Right atrium auricular region (tissue), 2 donors: ENCODE results near the gene HECTD2. TPM values are rescaled to one million over a fixed set of nuclear protein-coding genes. Genes with fewer than 3 reads are reported as not detected.

ENCODE experiments used
- DNase-seq: peaks from one replicate; pipeline ENCODE4 v3.0.0-alpha.2; 2019; ENCODE audit warnings: low spot score
- H3K27ac ChIP-seq, 2 donors: fragments of 200-600 bp; sonication (generic); 1 replicate in 1 of 2; 2 replicates in 1 of 2; pipeline ENCODE4 v1.5.1; 2016 to 2019
- H3K27me3 ChIP-seq, 2 donors: fragments of 200-600 bp; sonication (generic); one replicate each; pipeline versions ENCODE4 v1.5.1 to v1.6.0; 2017 to 2019
- H3K36me3 ChIP-seq: fragments of 200-600 bp; sonication (generic); one replicate; pipeline ENCODE4 v1.5.1; 2016
- H3K4me1 ChIP-seq, 2 donors: fragments of 200-600 bp; sonication (generic); one replicate each; pipeline versions ENCODE4 v1.5.1 to v1.6.0; 2017 to 2019
- H3K4me3 ChIP-seq, 2 donors: fragments of 200-600 bp; sonication (generic); 1 replicate in 1 of 2; 2 replicates in 1 of 2; pipeline ENCODE4 v1.5.1; 2017 to 2019; ENCODE audit warnings: mild to moderate bottlenecking in 1 of 2, moderate library complexity in 1 of 2
- H3K9me3 ChIP-seq, 2 donors: fragments of 200-600 bp; sonication (generic); one replicate each; pipeline ENCODE4 v1.5.1; 2019
- total RNA-seq, 2 donors: library from RNA; depleted of rRNA; stranded (reverse); fragments of >200 nt; gene quantifications; one replicate each; pipeline ENCODE4 v1.1.0, GENCODE V29; 2016
- TF ChIP-seq, protein P1 (sequence below), 2 donors: fragments of 200-600 bp; sonication (generic); IDR thresholded peaks; one replicate each; pipeline ENCODE4 v1.5.1; 2019; ENCODE audit warnings: antibody characterized with exemption in 2 of 2

The HECTD2 gene
- total RNA-seq, 2 donors from 2014 or later = 6.9 TPM

DNA sequence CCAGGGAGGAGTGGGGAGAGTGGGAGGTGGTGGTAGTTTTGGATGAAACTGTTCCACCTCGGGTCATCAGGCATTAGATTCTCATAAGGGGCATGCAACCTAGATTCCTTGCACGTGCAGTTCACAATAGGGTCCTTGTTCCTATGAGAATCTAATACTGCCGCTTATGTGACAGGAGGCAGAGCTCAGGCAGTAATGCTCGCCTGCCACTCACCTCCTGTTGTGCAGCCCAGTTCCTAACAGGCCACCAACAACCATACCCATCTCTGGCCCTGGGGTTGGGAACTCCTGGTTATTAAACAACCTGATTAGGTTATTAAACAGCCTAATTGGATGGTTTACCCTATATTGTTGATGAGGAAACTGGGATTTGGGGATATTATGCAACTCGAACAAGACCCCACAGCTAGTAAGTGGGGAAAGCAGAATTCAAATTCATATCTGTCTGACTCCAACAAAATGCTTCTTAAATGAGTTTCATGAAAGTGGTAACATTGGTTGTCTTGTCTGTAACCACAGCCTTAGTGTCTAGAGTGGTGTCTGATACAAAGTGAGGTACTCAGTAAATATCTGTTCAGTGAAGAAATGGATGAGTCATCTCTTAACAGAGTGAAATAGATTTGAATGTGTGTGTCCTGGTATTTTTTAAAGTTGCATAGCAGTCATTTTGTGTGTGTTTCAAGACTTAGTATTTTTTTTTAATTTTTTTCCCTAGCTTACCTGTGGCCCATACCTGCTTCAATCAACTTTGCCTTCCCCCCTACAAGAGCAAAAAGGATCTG lies 101.6 kb downstream of the HECTD2 start:
- H3K9me3 ChIP-seq = no peaks in the 10 kb centered on the region
- TF ChIP-seq, protein P1, sequence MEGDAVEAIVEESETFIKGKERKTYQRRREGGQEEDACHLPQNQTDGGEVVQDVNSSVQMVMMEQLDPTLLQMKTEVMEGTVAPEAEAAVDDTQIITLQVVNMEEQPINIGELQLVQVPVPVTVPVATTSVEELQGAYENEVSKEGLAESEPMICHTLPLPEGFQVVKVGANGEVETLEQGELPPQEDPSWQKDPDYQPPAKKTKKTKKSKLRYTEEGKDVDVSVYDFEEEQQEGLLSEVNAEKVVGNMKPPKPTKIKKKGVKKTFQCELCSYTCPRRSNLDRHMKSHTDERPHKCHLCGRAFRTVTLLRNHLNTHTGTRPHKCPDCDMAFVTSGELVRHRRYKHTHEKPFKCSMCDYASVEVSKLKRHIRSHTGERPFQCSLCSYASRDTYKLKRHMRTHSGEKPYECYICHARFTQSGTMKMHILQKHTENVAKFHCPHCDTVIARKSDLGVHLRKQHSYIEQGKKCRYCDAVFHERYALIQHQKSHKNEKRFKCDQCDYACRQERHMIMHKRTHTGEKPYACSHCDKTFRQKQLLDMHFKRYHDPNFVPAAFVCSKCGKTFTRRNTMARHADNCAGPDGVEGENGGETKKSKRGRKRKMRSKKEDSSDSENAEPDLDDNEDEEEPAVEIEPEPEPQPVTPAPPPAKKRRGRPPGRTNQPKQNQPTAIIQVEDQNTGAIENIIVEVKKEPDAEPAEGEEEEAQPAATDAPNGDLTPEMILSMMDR (IDR thresholded peaks at IDR 0.05) = no peak
- H3K4me1 ChIP-seq = no peaks in the 10 kb centered on the region
- no peak overlapping the region for H3K4me3 ChIP-seq
- H3K27ac ChIP-seq = no peak overlapping the region
- H3K27me3 ChIP-seq = no peaks in the 10 kb centered on the region
- DNase-seq = no peak
- H3K36me3 ChIP-seq = no peaks in the 10 kb centered on the region

DNA sequence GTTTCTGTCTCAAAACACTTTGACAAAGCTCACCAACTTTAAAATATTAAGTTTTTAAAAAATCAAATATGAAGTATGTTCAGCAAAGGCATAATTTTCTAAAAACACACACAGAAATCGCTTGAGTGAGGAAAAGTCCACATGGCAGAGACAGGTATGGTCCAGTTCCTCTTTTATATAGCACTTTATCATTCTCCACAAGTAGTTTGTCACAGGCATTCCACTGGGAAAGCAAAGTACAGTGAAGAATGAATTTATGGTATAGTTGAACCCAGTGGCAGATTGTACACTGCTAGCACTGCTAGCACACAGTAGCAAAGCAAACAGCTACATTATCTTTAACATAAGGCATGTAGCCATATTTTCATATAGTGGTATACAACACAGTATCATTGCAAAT lies 102.3 kb downstream of the HECTD2 start:
- Histone ChIP-seq H3K9me3 (peaks cover 0 to 3% of the 10 kb centered on the region in 2 donors), H3K27me3 (no peaks in the 10 kb centered on the region), H3K27ac (no peak overlapping the region), H3K4me3 (no peak overlapping the region), H3K4me1 (no peaks in the 10 kb centered on the region), H3K36me3 (no peaks in the 10 kb centered on the region)
- no peak for DNase-seq
- TF ChIP-seq, protein P1 (IDR thresholded peaks at IDR 0.05) = no peak

DNA sequence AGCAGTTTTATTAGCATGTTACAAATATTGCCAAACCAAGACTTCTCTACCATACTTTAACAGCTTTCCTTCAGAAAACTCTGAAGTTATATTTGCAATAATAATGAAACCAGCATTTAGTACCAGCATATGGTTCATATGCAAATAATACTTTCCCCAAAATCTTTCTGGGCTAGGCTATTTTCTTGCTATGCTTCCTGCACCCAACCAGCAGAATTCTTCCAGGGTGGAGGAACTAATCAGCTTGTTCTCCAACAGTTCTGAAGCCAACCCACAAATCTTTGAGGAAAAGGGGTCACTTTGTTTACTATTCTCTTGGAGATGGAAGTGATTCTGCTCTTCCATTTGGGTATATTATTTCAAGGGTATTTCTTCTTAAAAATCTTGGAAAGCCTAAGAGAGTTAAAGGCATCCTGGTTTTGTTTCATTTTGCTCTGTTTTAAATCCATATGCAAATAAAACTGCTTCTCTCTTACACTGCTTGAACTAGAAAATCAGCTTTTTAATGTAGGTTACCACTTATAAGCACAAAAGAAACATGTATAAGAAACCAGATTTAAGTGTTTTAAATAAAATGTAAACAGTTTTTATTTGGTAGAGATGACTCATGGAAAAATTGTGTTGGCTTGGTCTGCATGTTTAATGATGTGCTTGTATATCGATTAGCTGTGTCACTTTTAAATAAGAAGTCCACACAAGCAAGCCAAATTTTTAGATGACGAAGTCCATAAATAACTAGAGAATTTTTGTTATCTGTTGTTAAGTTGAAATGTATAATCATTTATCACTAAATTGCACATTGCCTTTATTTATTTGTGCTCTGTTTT lies 103.7 kb downstream of the HECTD2 start:
- H3K9me3 ChIP-seq = peaks cover 0 to 11% of the 10 kb centered on the region in 2 donors
- H3K4me1 ChIP-seq = no peaks in the 10 kb centered on the region
- H3K36me3 ChIP-seq = no peaks in the 10 kb centered on the region
- H3K27ac ChIP-seq = no peak overlapping the region
- no peak for DNase-seq
- no peak overlapping the region for H3K4me3 ChIP-seq
- TF ChIP-seq, protein P1 (IDR thresholded peaks at IDR 0.05) = no peak
- H3K27me3 ChIP-seq = no peaks in the 10 kb centered on the region

DNA sequence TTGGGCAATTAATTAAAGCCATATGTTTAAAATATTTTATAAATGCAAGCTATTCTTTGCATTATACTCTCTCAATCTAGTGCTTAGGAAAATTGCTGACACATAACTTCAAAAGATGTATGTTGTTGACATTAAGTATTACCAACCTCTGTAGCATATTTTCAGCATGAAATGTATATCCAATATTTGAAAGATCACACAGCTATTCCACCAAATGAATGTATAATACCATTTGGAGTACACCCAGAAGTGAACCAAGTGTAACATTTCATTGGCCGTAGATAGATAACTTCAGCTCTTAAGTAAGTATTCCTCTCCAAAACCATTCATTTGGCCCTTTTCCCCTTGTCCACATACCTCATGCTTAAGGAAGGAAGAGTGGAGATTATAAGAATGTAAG lies 104.6 kb downstream of the HECTD2 start:
- no peaks in the 10 kb centered on the region for H3K27me3 ChIP-seq
- H3K4me3 ChIP-seq = no peak overlapping the region
- H3K27ac ChIP-seq = no peak overlapping the region
- no peaks in the 10 kb centered on the region for H3K36me3 ChIP-seq
- H3K9me3 ChIP-seq = peaks cover 0 to 11% of the 10 kb centered on the region in 2 donors
- TF ChIP-seq, protein P1 (IDR thresholded peaks at IDR 0.05) = no peak
- no peak for DNase-seq
- H3K4me1 ChIP-seq = no peaks in the 10 kb centered on the region

DNA sequence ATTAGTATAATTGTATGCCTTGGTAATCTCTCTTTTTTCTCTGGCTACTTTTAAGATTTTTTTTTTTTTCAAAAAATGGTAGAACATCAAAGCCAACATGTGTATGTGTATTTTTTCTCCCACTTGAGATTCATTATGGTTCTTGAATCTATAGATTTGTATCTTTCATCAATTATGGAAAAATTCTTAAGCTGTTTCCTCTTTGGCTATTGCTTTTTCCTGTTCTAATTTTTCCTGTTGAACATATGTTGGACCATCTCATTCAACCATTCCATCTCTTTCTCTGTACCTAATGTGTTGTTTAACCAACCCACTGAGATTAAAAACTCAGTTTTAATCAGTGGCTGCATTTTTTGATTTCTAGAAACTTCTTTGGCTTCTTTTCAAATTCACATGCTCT lies 107.2 kb downstream of the HECTD2 start:
- no peaks in the 10 kb centered on the region for H3K36me3 ChIP-seq
- TF ChIP-seq, protein P1 (IDR thresholded peaks at IDR 0.05) = no peak

More for the DNA sequence above, 107.2 kb downstream of the HECTD2 start:
- no peak overlapping the region for H3K27ac ChIP-seq
- peaks cover 0 to 6% of the 10 kb centered on the region in 2 donors for H3K4me1 ChIP-seq
- H3K27me3 ChIP-seq = no peaks in the 10 kb centered on the region
- peaks cover 0 to 11% of the 10 kb centered on the region in 2 donors for H3K9me3 ChIP-seq
- H3K4me3 ChIP-seq = no peak overlapping the region
- no peak for DNase-seq
